SK-N-SH treated with all-trans-retinoic acid at 6 μM for 48 hours (cell line): ENCODE results near the gene RGS7BP.

Experiments
- ARNTL ChIP-seq: fragments of 450-650 bp; formaldehyde crosslinking; IDR thresholded peaks from 2 replicates; pipeline ENCODE4 v1.5.0; 2020; ENCODE audit warnings: low read depth, mild to moderate bottlenecking, moderate library complexity, borderline replicate concordance
- CREB5 ChIP-seq: fragments of 250-450 bp; sonication (Bioruptor Pico); IDR thresholded peaks from 2 replicates; pipeline ENCODE4 v1.5.1; 2020; ENCODE audit warnings: low read depth, mild to moderate bottlenecking, moderate library complexity
- CSDC2 ChIP-seq: fragments of 250-450 bp; sonication (Bioruptor Pico); IDR thresholded peaks from 2 replicates; pipeline ENCODE4 v1.5.0; 2020; ENCODE audit warnings: mild to moderate bottlenecking, moderate library complexity
- GLIS3 ChIP-seq: fragments of 250-450 bp; sonication (Bioruptor Pico); IDR thresholded peaks from 2 replicates; pipeline ENCODE4 v1.5.0; 2020; ENCODE audit warnings: mild to moderate bottlenecking, moderate library complexity
- OSR1 ChIP-seq: fragments of 250-450 bp; sonication (Bioruptor Pico); IDR thresholded peaks from 2 replicates; pipeline ENCODE4 v1.8.0; 2022; ENCODE audit warnings: moderate library complexity, mild to moderate bottlenecking, inconsistent platforms
- PPARA ChIP-seq: fragments of 250-450 bp; sonication (Bioruptor Pico); IDR thresholded peaks from 2 replicates; pipeline ENCODE4 v1.5.0; 2020; ENCODE audit warnings: mild to moderate bottlenecking, borderline replicate concordance
- TCF4 ChIP-seq: fragments of 250-450 bp; sonication (Bioruptor Pico); IDR thresholded peaks from 2 replicates; pipeline ENCODE4 v1.8.0; 2021; ENCODE audit warnings: mild to moderate bottlenecking, moderate library complexity, borderline replicate concordance
- TOX ChIP-seq: fragments of 250-450 bp; sonication (Bioruptor Pico); IDR thresholded peaks from 2 replicates; pipeline ENCODE4 v1.8.0; 2021; ENCODE audit warnings: mild to moderate bottlenecking, moderate library complexity, borderline replicate concordance
- ZFP30 ChIP-seq: fragments of 450-650 bp; formaldehyde crosslinking; IDR thresholded peaks from 2 replicates; pipeline ENCODE4 v1.5.0; 2022; ENCODE audit warnings: mild to moderate bottlenecking, moderate library complexity
- ZNF565 ChIP-seq: fragments of 450-650 bp; formaldehyde crosslinking; conservative IDR thresholded peaks from 2 replicates; pipeline ENCODE4 v1.5.0; 2020; ENCODE audit warnings: low read depth, mild to moderate bottlenecking, moderate library complexity
- ZNF70 ChIP-seq: fragments of 450-650 bp; formaldehyde crosslinking; IDR thresholded peaks from 2 replicates; pipeline ENCODE4 v1.5.0; 2020; ENCODE audit warnings: mild to moderate bottlenecking, moderate library complexity
- TF ChIP-seq, protein P1 (sequence below): fragments of 250-450 bp; sonication (Bioruptor Pico); IDR thresholded peaks from 2 replicates; pipeline ENCODE4 v1.8.0; 2020; ENCODE audit warnings: mild to moderate bottlenecking, moderate library complexity, borderline replicate concordance
- TF ChIP-seq, protein P2 (sequence below): fragments of 250-450 bp; sonication (Bioruptor Pico); IDR thresholded peaks from 2 replicates; pipeline ENCODE4 v1.5.0; 2020; ENCODE audit warnings: mild to moderate bottlenecking, moderate library complexity
- TF ChIP-seq, protein P3 (sequence below): fragments of 250-450 bp; sonication (Bioruptor Pico); IDR thresholded peaks from 2 replicates; pipeline ENCODE4 v1.5.1; 2021; ENCODE audit warnings: mild to moderate bottlenecking, moderate library complexity

GRCh38 chr5:64629841-64630240 lies 124.0 kb downstream of the RGS7BP start:
- TF ChIP-seq OSR1 (CRISPR knock-in tag) = no peak
- no peak for TF ChIP-seq CREB5 (CRISPR knock-in tag)
- no peak for TF ChIP-seq ZFP30 (CRISPR knock-in tag)
- TF ChIP-seq TCF4 (CRISPR knock-in tag) = no peak
- no peak for TF ChIP-seq CSDC2 (CRISPR knock-in tag)
- TF ChIP-seq ZNF70 (CRISPR knock-in tag) = no peak
- TF ChIP-seq ZNF565 (CRISPR knock-in tag) = no peak
- TF ChIP-seq, protein P1, sequence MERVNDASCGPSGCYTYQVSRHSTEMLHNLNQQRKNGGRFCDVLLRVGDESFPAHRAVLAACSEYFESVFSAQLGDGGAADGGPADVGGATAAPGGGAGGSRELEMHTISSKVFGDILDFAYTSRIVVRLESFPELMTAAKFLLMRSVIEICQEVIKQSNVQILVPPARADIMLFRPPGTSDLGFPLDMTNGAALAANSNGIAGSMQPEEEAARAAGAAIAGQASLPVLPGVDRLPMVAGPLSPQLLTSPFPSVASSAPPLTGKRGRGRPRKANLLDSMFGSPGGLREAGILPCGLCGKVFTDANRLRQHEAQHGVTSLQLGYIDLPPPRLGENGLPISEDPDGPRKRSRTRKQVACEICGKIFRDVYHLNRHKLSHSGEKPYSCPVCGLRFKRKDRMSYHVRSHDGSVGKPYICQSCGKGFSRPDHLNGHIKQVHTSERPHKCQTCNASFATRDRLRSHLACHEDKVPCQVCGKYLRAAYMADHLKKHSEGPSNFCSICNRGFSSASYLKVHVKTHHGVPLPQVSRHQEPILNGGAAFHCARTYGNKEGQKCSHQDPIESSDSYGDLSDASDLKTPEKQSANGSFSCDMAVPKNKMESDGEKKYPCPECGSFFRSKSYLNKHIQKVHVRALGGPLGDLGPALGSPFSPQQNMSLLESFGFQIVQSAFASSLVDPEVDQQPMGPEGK (CRISPR knock-in tag) = no peak
- TF ChIP-seq, protein P2, sequence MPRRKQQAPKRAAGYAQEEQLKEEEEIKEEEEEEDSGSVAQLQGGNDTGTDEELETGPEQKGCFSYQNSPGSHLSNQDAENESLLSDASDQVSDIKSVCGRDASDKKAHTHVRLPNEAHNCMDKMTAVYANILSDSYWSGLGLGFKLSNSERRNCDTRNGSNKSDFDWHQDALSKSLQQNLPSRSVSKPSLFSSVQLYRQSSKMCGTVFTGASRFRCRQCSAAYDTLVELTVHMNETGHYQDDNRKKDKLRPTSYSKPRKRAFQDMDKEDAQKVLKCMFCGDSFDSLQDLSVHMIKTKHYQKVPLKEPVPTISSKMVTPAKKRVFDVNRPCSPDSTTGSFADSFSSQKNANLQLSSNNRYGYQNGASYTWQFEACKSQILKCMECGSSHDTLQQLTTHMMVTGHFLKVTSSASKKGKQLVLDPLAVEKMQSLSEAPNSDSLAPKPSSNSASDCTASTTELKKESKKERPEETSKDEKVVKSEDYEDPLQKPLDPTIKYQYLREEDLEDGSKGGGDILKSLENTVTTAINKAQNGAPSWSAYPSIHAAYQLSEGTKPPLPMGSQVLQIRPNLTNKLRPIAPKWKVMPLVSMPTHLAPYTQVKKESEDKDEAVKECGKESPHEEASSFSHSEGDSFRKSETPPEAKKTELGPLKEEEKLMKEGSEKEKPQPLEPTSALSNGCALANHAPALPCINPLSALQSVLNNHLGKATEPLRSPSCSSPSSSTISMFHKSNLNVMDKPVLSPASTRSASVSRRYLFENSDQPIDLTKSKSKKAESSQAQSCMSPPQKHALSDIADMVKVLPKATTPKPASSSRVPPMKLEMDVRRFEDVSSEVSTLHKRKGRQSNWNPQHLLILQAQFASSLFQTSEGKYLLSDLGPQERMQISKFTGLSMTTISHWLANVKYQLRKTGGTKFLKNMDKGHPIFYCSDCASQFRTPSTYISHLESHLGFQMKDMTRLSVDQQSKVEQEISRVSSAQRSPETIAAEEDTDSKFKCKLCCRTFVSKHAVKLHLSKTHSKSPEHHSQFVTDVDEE (CRISPR knock-in tag) = no peak
- TF ChIP-seq, protein P3, sequence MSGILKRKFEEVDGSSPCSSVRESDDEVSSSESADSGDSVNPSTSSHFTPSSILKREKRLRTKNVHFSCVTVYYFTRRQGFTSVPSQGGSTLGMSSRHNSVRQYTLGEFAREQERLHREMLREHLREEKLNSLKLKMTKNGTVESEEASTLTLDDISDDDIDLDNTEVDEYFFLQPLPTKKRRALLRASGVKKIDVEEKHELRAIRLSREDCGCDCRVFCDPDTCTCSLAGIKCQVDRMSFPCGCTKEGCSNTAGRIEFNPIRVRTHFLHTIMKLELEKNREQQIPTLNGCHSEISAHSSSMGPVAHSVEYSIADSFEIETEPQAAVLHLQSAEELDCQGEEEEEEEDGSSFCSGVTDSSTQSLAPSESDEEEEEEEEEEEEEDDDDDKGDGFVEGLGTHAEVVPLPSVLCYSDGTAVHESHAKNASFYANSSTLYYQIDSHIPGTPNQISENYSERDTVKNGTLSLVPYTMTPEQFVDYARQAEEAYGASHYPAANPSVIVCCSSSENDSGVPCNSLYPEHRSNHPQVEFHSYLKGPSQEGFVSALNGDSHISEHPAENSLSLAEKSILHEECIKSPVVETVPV (CRISPR knock-in tag) = no peak
- no peak for TF ChIP-seq PPARA (CRISPR knock-in tag)
- no peak for TF ChIP-seq TOX
- no peak for TF ChIP-seq ARNTL (CRISPR knock-in tag)
- TF ChIP-seq GLIS3 (CRISPR knock-in tag) = no peak
